GM12892 (cell line): ENCODE data around the gene PPP1R9B.

Experiments
- DNase-seq: peaks from one replicate; pipeline ENCODE4 v3.0.0; 2011; ENCODE audit not compliant: insufficient read length
- FAIRE-seq: peaks from 2 replicates; lab custom pipeline; 2011; peaks lifted over from hg19 to GRCh38; lab: Jason Lieb, UNC
- POLR2A ChIP-seq: IDR thresholded peaks from 2 replicates; pipeline ENCODE4 v1.6.1; 2011; ENCODE audit warnings: low read depth, low read length, control low read depth
- POLR2AphosphoS5 ChIP-seq: IDR thresholded peaks from 2 replicates; pipeline ENCODE4 v1.6.1; 2011; ENCODE audit warnings: low read depth, low read length, control low read depth
- TAF1 ChIP-seq: IDR thresholded peaks from 2 replicates; pipeline ENCODE4 v1.6.1; 2011; ENCODE audit warnings: low read depth, mild to moderate bottlenecking, control low read depth, low read length, borderline replicate concordance

Gene PPP1R9B

DNA sequence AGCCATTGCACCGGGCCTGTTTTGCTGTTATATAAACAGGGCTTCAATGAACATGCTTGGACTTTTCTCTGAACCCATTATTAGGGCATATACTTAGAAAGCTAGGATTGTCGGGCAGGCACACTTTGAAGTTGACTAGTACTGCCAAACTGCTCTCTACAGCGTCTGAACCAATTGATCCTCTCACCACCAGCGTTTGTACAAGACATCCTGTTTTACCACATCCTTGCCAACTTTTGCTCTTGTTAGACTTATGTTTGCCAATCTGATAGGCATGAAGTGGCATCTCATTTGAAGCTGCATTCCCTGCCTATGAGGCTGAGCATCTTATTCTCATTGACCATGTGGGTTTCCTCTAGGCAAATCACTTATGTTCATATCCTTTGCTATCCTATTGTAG is 7.4 kb upstream of the PPP1R9B start:
- TF ChIP-seq POLR2AphosphoS5 (no peak), TAF1 (no peak), POLR2A (no peak)
- DNase-seq (no peak), FAIRE-seq (no peak)

GRCh38 chr17:50155115-50155819 is 4.8 kb upstream of the PPP1R9B start:
- FAIRE-seq, result no peak
- no peak for TF ChIP-seq POLR2AphosphoS5
- TF ChIP-seq POLR2A, result no peak
- TF ChIP-seq TAF1, result no peak
- no peak for DNase-seq

- FAIRE-seq (peak; percentile 70), DNase-seq (no peak)
- TF ChIP-seq POLR2A (no peak), POLR2AphosphoS5 (no peak), TAF1 (no peak)
Measured at GRCh38 chr17:50154604-50155003, 4.1 kb upstream of the PPP1R9B start.

GRCh38 chr17:50153650-50154575 is 3.4 kb upstream of the PPP1R9B start:
- DNase-seq (no peak), FAIRE-seq (peak; percentile 36)
- TF ChIP-seq POLR2AphosphoS5 (no peak), POLR2A (no peak)

DNA sequence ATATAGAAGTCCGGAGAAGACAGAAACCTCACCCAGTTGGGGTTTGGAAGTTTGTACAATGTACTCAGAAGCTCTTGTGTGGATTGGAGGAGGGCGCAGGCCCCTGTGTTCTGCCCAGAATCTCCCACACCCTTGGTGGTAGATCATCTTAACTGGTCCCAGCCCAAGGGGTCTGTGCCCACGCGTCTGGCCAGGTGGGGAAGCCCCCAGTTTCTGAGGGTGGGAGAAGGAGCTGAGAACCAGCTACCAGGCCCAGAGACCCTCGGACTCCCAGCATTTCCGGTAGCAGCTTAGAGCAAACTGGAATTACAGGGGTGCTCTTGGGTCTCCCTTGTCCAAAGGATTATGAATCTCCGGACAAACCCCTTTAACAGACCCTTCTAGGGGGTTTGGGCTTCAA is 2.3 kb upstream of the PPP1R9B start:
- DNase-seq (no peak), FAIRE-seq (no peak)
- no peak for TF ChIP-seq TAF1
- TF ChIP-seq POLR2AphosphoS5, result no peak
- TF ChIP-seq POLR2A, result no peak

DNA sequence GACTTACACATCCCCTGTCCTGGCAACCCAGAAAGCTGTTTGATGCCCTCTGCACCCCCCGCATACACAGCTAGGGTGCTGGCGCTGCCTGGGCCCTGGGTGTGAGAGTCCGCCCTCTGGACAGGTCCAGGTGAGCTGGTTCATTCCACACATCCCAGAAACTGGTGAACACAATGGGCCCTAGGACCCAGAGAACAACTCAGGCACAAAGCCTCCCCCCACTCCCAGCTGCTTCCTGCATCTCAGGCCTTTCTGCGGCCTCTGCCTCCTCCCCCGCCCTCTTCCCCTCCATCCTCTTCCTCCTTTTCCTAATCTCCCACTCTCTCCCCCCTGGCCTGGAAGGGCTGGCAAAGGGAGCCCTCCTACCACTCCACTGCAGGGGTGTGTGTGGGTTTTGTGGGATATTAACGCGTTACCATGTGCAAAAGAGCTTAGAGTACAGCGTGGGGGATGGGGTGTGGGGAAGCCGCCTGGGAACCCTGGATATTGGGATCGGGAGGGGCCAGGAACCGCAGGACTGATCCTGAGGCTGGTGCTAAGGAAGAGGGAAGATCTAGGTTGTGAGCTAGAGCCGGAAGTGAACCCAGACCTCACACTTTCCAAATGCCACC is 1.6 kb upstream of the PPP1R9B start:
- peak; percentile 94 for FAIRE-seq
- DNase-seq, result peak; percentile 67
- TF ChIP-seq POLR2AphosphoS5 (peak; percentile 57; the same call in 1 of the 2 replicates), TAF1 (peak; percentile 47; the same call in 1 of the 2 replicates), POLR2A (no peak; the same call in 1 of the 2 replicates)

DNA sequence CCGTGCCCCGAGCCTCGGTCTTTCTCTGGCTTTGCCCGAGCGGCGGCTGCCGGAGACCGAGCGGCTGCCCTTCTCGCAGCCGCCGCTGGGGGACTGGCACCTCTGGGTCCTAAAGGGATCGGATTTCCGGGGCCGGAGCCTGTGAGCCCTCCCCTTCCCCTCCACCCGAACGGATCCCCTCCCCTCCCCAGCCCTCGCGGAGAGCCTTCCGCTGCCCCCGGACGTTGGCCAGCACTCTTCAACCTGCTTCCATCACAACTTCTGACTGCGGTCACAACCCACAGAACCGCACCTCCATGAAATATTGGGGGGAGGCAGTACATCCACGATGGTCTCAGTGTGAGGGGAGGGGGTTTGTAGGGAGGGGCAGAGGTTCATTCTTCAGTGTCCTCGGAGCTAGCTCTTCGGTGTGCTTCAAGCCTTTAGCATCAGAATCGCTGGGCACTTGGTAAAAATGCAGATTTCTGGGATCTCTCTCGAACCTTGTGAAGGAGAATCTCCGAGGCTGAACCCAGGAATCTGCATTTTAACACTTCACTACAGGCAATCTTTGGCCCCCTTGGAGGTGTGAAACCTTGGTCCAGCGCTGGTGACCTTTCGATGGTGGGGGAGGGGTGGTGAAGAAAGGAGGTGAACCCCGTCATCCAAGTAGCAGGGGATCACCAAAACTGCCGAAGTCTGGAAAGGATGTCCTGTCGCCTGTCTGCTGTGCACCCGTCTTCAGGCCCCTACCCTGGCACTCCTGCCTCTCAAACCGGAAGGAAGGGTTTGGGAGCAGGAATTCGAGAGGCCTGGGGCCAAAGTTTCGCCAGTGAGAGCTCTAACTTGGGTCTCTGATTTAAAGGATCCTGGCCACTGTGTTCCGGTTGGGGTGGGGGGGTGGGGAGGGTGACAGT is 812 bp upstream of the PPP1R9B start:
- FAIRE-seq, result peak; percentile 87
- TF ChIP-seq TAF1, result peak; percentile 69
- TF ChIP-seq POLR2A, result no peak
- peak; percentile 61; the same call in 1 of the 2 replicates for TF ChIP-seq POLR2AphosphoS5
- DNase-seq, result peak; percentile 94

DNA sequence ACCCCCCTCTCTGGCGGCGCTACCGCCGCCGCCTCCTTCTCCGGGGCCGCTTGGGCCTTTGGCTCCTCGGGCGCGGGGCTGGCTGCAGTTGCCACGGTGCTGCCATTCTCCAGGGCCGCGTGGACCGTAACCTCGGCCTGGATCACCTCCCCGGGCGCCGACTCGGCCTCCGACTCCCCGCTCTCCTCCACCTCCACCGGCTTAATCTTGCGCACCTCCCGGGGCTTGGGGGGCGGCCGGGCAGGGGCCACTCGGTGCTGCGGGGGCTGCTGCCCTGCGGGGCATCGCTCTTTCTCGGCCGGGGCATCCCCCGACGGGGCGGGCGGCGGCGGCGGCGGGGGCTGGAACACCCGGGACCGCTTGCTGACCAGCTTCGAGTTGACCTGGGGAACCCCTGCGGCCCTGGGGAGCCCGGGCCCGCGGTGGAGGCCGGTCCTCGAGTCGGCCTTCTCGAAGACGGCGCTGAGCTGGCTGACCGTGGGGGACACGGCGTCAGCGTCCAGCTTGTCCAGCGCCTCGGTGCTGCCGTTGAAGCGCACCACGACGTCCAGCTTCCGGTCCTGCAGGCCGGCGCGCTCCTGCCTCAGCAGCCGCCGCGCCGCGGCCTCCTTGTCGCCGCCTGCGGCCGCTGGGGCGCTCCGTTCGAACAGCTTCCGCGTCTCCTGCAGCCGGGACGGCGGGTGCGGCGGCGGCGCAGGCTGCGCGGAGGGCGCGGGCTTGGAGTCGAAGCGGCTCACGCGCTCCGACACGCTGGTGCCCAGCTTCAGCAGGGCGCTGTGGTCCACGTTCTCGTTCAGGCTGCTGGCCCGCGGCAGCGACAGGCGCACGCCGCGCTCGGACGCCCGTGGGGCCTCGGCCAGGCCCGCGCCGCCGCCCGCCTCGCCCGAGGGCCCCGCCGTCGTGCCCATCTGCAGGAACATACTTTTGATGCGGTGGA is 792 bp downstream of the PPP1R9B start:
- FAIRE-seq (peak; percentile 87), DNase-seq (no peak)
- TF ChIP-seq POLR2AphosphoS5 (no peak; the same call in 1 of the 2 replicates), TAF1 (0 out of 2 replicates have a peak, but pooled peaks have one; percentile 46)

DNA sequence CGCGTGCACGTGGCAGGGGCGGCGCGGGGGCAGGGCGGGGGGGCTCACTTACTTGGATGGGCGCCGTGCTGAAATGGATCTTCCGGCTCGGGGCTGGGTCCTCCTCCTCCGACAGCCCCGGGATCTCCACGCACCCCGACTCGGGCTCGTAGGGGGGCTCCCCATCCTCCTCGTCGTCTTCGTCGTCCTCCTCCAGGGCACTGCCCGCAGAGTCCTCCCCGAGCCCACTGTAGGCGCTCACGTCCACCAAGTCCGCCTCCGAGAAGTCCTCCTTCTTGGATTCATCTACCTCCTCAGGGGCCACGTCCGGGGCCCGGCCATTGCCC is 1.4 kb downstream of the PPP1R9B start:
- DNase-seq (no peak), FAIRE-seq (no peak)
- no peak for TF ChIP-seq POLR2AphosphoS5
- 0 out of 2 replicates have a peak, but pooled peaks have one; percentile 29 for TF ChIP-seq TAF1
- no peak for TF ChIP-seq POLR2A
